HCT116 (cell line): ENCODE data around the gene NDC80. TPM values are rescaled to one million over a fixed set of nuclear protein-coding genes. Genes with fewer than 3 reads are reported as not detected.

Experiments
- ATAC-seq: fragments of 200-7000 bp; cut with Tn5 transposase; 2 replicates; pipeline ENCODE4 v1.9.1; 2020; ENCODE audit warnings: mild to moderate bottlenecking, moderate library complexity
- BruUV-seq: library from RNA; stranded (reverse); fragments of 400-500 nt; replicated peaks from 2 replicates; lab custom pipeline; 2021; lab: Mats Ljungman, UMichigan
- CTCF ChIA-PET: fragments of 300-600 bp; sonication (Branson Sonifier 250); formaldehyde crosslinking; loops from one replicate; lab custom pipeline; 2021; ENCODE audit warnings: antibody characterized with exemption; lab: Charles Lee
- POLR2A ChIA-PET: fragments of 300-600, 350-600 bp; sonication (Branson Sonifier 250); formaldehyde crosslinking; loops from one replicate; lab custom pipeline; 2021; ENCODE audit warnings: antibody characterized with exemption; lab: Charles Lee
- RAD21 ChIA-PET, 2 experiments: fragments of 300-600 bp; sonication (Branson Sonifier 250); formaldehyde crosslinking; loops; one replicate each; lab custom pipeline; 2023; ENCODE audit warnings: low total read pairs in 2 of 2; ENCODE audit not compliant: uncharacterized antibody in 2 of 2, unreplicated experiment in 2 of 2, low non-redundant PET in 1 of 2; lab: Charles Lee
- DNase-seq: peaks from one replicate; pipeline ENCODE4 v3.0.0-alpha.2; 2010; ENCODE audit warnings: low read depth, low spot score
- H2AFZ ChIP-seq: fragments of 200-600 bp; shearing (Covaris generic), sonication (generic); 2 replicates; pipeline ENCODE4 v1.6.1; 2017; ENCODE audit warnings: low read depth, mixed run types, mixed read lengths, antibody characterized with exemption, low read length; ENCODE audit not compliant: poor library complexity, severe bottlenecking
- H3K27ac ChIP-seq: 2 replicates; pipeline ENCODE4 v1.5.1; 2012; ENCODE audit warnings: low read depth, low read length
- H3K27me3 ChIP-seq: fragments of 200-600 bp; sonication (generic); 2 replicates; pipeline ENCODE4 v1.6.1; 2016; ENCODE audit warnings: mixed run types, low read length, mixed read lengths; ENCODE audit not compliant: insufficient read depth
- H3K36me3 ChIP-seq, 2 experiments: fragments of 200-500 bp in 1 of 2; fragments of 200-600 bp in 1 of 2; sonication (Bioruptor generic) in 1 of 2; sonication (generic) in 1 of 2; 2 replicates each; pipeline versions ENCODE4 v1.5.1 to v1.6.1; 2014 to 2016; ENCODE audit warnings: low read length in 2 of 2, inconsistent platforms in 1 of 2, mixed read lengths in 1 of 2, mixed run types in 1 of 2; ENCODE audit not compliant: insufficient read depth in 2 of 2, control insufficient read depth in 1 of 2
- H3K4me1 ChIP-seq, 2 experiments: fragments of 200-600 bp in 1 of 2; sonication (generic) in 1 of 2; 2 replicates each; pipeline versions ENCODE4 v1.5.1 to v1.6.1; 2012 to 2017; ENCODE audit warnings: low read length in 2 of 2, inconsistent platforms in 1 of 2, mild to moderate bottlenecking in 1 of 2, mixed read lengths in 1 of 2, mixed run types in 1 of 2, moderate library complexity in 1 of 2; ENCODE audit not compliant: insufficient read depth in 2 of 2, control insufficient read depth in 1 of 2
- H3K4me2 ChIP-seq: fragments of 200-600 bp; sonication (generic); 2 replicates; pipeline ENCODE4 v1.6.1; 2017; ENCODE audit warnings: mixed run types, low read length, mixed read lengths
- H3K4me3 ChIP-seq, 2 experiments: fragments of 200-600 bp in 1 of 2; sonication (generic) in 1 of 2; replicated peaks in 1 of 2; 2 replicates each; pipeline ENCODE4 v1.5.1; 2011 to 2016; ENCODE audit warnings: low read length in 2 of 2, control low read depth in 1 of 2, low read depth in 1 of 2, mild to moderate bottlenecking in 1 of 2, mixed read lengths in 1 of 2, mixed run types in 1 of 2
- H3K79me2 ChIP-seq: fragments of 200-600 bp; sonication (generic); 2 replicates; pipeline ENCODE4 v1.6.1; 2017; ENCODE audit warnings: mild to moderate bottlenecking, mixed run types, low read length, moderate library complexity, mixed read lengths; ENCODE audit not compliant: insufficient read depth
- H3K9ac ChIP-seq: fragments of 200-600 bp; sonication (generic); 2 replicates; pipeline ENCODE4 v1.6.1; 2016; ENCODE audit warnings: low read length, mixed read lengths
- H3K9me2 ChIP-seq: fragments of 200-600 bp; sonication (generic), shearing (Covaris generic); 2 replicates; pipeline ENCODE4 v1.6.1; 2017; ENCODE audit warnings: mixed run types, mild to moderate bottlenecking, moderate library complexity; ENCODE audit not compliant: insufficient read depth
- H3K9me3 ChIP-seq, 2 experiments: fragments of 200-500 bp in 1 of 2; fragments of 200-600 bp in 1 of 2; sonication (Bioruptor generic) in 1 of 2; sonication (generic) in 1 of 2; 2 replicates each; pipeline ENCODE4 v1.6.1; 2014 to 2017; ENCODE audit warnings: low read length in 2 of 2, mixed read lengths in 2 of 2, inconsistent platforms in 1 of 2, low read depth in 1 of 2, mild to moderate bottlenecking in 1 of 2, mixed run types in 1 of 2, moderate library complexity in 1 of 2; ENCODE audit not compliant: control insufficient read depth in 1 of 2, insufficient read depth in 1 of 2
- H4K20me1 ChIP-seq: fragments of 200-600 bp; sonication (generic), shearing (Covaris generic); 2 replicates; pipeline ENCODE4 v1.6.1; 2017; ENCODE audit warnings: mixed run types, mild to moderate bottlenecking, moderate library complexity; ENCODE audit not compliant: insufficient read depth
- CBX3 ChIP-seq: IDR thresholded peaks from 2 replicates; pipeline ENCODE4 v1.6.1; 2012; ENCODE audit warnings: low read depth
- CEBPB ChIP-seq: IDR thresholded peaks from 2 replicates; pipeline ENCODE4 v1.6.1; 2012; ENCODE audit warnings: low read depth
- ELF1 ChIP-seq: IDR thresholded peaks from 2 replicates; pipeline ENCODE4 v1.6.1; 2012; ENCODE audit warnings: low read depth, borderline replicate concordance
- EZH2 ChIP-seq: fragments of 200-600 bp; sonication (generic); IDR thresholded peaks from 2 replicates; pipeline ENCODE4 v1.6.1; 2017; ENCODE audit warnings: antibody characterized with exemption, mixed run types
- EZH2phosphoT487 ChIP-seq: fragments of 200-600 bp; IDR thresholded peaks from 2 replicates; pipeline ENCODE4 v1.6.1; 2018; ENCODE audit warnings: antibody characterized with exemption, borderline replicate concordance
- JUND ChIP-seq: IDR thresholded peaks from 2 replicates; pipeline ENCODE4 v1.6.1; 2012
- POLR2AphosphoS5 ChIP-seq: IDR thresholded peaks from 2 replicates; pipeline ENCODE4 v1.6.1; 2011; ENCODE audit warnings: mild to moderate bottlenecking, low read depth, low read length, moderate library complexity
- RAD21 ChIP-seq: IDR thresholded peaks from 2 replicates; pipeline ENCODE4 v1.6.1; 2012; ENCODE audit warnings: low read depth, mild to moderate bottlenecking
- SIN3A ChIP-seq: IDR thresholded peaks from 2 replicates; pipeline ENCODE4 v1.6.1; 2012; ENCODE audit warnings: low read depth
- TCF7L2 ChIP-seq: IDR thresholded peaks from 2 replicates; pipeline ENCODE4 v1.7.0; 2011; ENCODE audit warnings: borderline replicate concordance, inconsistent platforms; ENCODE audit not compliant: insufficient read depth, insufficient read length; ENCODE audit errors: extremely low read depth
- YY1 ChIP-seq: IDR thresholded peaks from 2 replicates; pipeline ENCODE4 v1.6.1; 2011; ENCODE audit warnings: low read length, low read depth, moderate library complexity, mild to moderate bottlenecking; ENCODE audit not compliant: insufficient replicate concordance; ENCODE audit errors: extremely low read depth
- intact Hi-C: fragments of 100-400 bp; cut with micrococcal nuclease; formaldehyde crosslinking; loops from 2 replicates; pipeline ENCODE4 v1.10.0; 2022
- total RNA-seq: library from RNA; stranded (reverse); gene quantifications from one replicate; pipeline ENCODE4 v1.2.1, GENCODE V29; 2021; ENCODE audit not compliant: unreplicated experiment
- TF ChIP-seq, protein P1 (sequence below): IDR thresholded peaks from 2 replicates; pipeline ENCODE4 v1.6.1; 2011; ENCODE audit warnings: mild to moderate bottlenecking, low read length, moderate library complexity; ENCODE audit not compliant: insufficient replicate concordance; ENCODE audit errors: extremely low read depth
- TF ChIP-seq, protein P2 (sequence below): IDR thresholded peaks from 2 replicates; pipeline ENCODE4 v1.6.1; 2012
- TF ChIP-seq, protein P3 (sequence below): IDR thresholded peaks from 2 replicates; pipeline ENCODE4 v1.6.1; 2012; ENCODE audit warnings: low read depth
- TF ChIP-seq, protein P4 (sequence below), 3 experiments: fragments of 200-600 bp in 1 of 3; sonication (generic) in 1 of 3; IDR thresholded peaks in 2 of 3; conservative IDR thresholded peaks in 1 of 3; 2 replicates each; pipeline ENCODE4 v1.5.1; 2012 to 2017; ENCODE audit warnings: low read depth in 2 of 3, low read length in 2 of 3, antibody characterized with exemption in 1 of 3, borderline replicate concordance in 1 of 3, control low read depth in 1 of 3, mild to moderate bottlenecking in 1 of 3, mixed read lengths in 1 of 3, mixed run types in 1 of 3, moderate library complexity in 1 of 3; ENCODE audit not compliant: insufficient read depth in 1 of 3
- TF ChIP-seq, protein P5 (sequence below): IDR thresholded peaks from 2 replicates; pipeline ENCODE4 v1.6.1; 2012

The NDC80 gene
- total RNA-seq, 1 experiment from 2014 or later, result 46.0 TPM

- Histone ChIP-seq H3K9me2 (no peaks in the 10 kb centered on the region), H3K9me3 (no peaks in the 10 kb centered on the region), H3K4me2 (no peak overlapping the region), H3K4me3 (no peak overlapping the region), H3K9ac (no peak overlapping the region), H3K36me3 (no peaks in the 10 kb centered on the region), H4K20me1 (no peaks in the 10 kb centered on the region), H2AFZ (no peak overlapping the region), H3K79me2 (no peaks in the 10 kb centered on the region), H3K4me1 (no peaks in the 10 kb centered on the region), H3K27ac (no peak overlapping the region), H3K27me3 (no peaks in the 10 kb centered on the region)
- CTCF ChIA-PET, result no interaction called here
- BruUV-seq, result no TSS peak
- TF ChIP-seq, protein P1, sequence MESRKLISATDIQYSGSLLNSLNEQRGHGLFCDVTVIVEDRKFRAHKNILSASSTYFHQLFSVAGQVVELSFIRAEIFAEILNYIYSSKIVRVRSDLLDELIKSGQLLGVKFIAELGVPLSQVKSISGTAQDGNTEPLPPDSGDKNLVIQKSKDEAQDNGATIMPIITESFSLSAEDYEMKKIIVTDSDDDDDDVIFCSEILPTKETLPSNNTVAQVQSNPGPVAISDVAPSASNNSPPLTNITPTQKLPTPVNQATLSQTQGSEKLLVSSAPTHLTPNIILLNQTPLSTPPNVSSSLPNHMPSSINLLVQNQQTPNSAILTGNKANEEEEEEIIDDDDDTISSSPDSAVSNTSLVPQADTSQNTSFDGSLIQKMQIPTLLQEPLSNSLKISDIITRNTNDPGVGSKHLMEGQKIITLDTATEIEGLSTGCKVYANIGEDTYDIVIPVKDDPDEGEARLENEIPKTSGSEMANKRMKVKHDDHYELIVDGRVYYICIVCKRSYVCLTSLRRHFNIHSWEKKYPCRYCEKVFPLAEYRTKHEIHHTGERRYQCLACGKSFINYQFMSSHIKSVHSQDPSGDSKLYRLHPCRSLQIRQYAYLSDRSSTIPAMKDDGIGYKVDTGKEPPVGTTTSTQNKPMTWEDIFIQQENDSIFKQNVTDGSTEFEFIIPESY, result no peak
- TF ChIP-seq CBX3 (no peak), JUND (no peak), YY1 (no peak), RAD21 (no peak), ELF1 (no peak), SIN3A (no peak), EZH2 (no peak), EZH2phosphoT487 (no peak), CEBPB (no peak), TCF7L2 (no peak), POLR2AphosphoS5 (no peak)
- TF ChIP-seq, protein P2, sequence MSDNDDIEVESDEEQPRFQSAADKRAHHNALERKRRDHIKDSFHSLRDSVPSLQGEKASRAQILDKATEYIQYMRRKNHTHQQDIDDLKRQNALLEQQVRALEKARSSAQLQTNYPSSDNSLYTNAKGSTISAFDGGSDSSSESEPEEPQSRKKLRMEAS, result no peak
- TF ChIP-seq, protein P3, sequence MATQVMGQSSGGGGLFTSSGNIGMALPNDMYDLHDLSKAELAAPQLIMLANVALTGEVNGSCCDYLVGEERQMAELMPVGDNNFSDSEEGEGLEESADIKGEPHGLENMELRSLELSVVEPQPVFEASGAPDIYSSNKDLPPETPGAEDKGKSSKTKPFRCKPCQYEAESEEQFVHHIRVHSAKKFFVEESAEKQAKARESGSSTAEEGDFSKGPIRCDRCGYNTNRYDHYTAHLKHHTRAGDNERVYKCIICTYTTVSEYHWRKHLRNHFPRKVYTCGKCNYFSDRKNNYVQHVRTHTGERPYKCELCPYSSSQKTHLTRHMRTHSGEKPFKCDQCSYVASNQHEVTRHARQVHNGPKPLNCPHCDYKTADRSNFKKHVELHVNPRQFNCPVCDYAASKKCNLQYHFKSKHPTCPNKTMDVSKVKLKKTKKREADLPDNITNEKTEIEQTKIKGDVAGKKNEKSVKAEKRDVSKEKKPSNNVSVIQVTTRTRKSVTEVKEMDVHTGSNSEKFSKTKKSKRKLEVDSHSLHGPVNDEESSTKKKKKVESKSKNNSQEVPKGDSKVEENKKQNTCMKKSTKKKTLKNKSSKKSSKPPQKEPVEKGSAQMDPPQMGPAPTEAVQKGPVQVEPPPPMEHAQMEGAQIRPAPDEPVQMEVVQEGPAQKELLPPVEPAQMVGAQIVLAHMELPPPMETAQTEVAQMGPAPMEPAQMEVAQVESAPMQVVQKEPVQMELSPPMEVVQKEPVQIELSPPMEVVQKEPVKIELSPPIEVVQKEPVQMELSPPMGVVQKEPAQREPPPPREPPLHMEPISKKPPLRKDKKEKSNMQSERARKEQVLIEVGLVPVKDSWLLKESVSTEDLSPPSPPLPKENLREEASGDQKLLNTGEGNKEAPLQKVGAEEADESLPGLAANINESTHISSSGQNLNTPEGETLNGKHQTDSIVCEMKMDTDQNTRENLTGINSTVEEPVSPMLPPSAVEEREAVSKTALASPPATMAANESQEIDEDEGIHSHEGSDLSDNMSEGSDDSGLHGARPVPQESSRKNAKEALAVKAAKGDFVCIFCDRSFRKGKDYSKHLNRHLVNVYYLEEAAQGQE, result no peak
- TF ChIP-seq, protein P4, sequence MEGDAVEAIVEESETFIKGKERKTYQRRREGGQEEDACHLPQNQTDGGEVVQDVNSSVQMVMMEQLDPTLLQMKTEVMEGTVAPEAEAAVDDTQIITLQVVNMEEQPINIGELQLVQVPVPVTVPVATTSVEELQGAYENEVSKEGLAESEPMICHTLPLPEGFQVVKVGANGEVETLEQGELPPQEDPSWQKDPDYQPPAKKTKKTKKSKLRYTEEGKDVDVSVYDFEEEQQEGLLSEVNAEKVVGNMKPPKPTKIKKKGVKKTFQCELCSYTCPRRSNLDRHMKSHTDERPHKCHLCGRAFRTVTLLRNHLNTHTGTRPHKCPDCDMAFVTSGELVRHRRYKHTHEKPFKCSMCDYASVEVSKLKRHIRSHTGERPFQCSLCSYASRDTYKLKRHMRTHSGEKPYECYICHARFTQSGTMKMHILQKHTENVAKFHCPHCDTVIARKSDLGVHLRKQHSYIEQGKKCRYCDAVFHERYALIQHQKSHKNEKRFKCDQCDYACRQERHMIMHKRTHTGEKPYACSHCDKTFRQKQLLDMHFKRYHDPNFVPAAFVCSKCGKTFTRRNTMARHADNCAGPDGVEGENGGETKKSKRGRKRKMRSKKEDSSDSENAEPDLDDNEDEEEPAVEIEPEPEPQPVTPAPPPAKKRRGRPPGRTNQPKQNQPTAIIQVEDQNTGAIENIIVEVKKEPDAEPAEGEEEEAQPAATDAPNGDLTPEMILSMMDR (IDR thresholded peaks at IDR 0.05 in 2 of 3, conservative IDR thresholded peaks at IDR 0.05 in 1 of 3; ENCODE audit: borderline replicate concordance in 1 of 3, insufficient read depth in 1 of 3, low read depth in 2 of 3, low read length in 2 of 3), result no peak
- TF ChIP-seq, protein P5, sequence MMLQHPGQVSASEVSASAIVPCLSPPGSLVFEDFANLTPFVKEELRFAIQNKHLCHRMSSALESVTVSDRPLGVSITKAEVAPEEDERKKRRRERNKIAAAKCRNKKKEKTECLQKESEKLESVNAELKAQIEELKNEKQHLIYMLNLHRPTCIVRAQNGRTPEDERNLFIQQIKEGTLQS, result no peak
- RAD21 ChIA-PET, result no interaction called here
- intact Hi-C loops, result no loop called here
- POLR2A ChIA-PET, result no interaction called here
- no peak for ATAC-seq
- no peak for DNase-seq
Observed at GRCh38 chr18:2636126-2636631, 64.8 kb downstream of the NDC80 start.
